K562 (cell line): ENCODE measurements around the gene CORT. TPM values are rescaled to one million over a fixed set of nuclear protein-coding genes. Genes with fewer than 3 reads are reported as not detected.

Experiments
- BCL6 ChIP-seq: fragments of 250-450 bp; sonication (Bioruptor Pico); IDR thresholded peaks from 2 replicates; pipeline ENCODE4 v1.4.0; 2020
- CTCFL ChIP-seq: IDR thresholded peaks from 2 replicates; pipeline ENCODE4 v1.6.1; 2011; ENCODE audit warnings: borderline replicate concordance, low read depth, mild to moderate bottlenecking, moderate library complexity, low read length; ENCODE audit not compliant: insufficient read depth, poor library complexity, severe bottlenecking
- ELF1 ChIP-seq: fragments of 200-800 bp; sonication (Bioruptor generic); IDR thresholded peaks from 2 replicates; pipeline ENCODE4 v1.6.1; 2016; ENCODE audit warnings: missing genetic modification characterization, missing compliant biosample characterization
- ETV6 ChIP-seq, 3 experiments: fragments of 150-350 bp in 1 of 3; sonication (generic) in 1 of 3; formaldehyde crosslinking in 1 of 3; IDR thresholded peaks; 2 replicates each; pipeline versions ENCODE4 v1.6.1 to v1.8.0; 2014 to 2022; ENCODE audit warnings: borderline replicate concordance in 2 of 3, low read depth in 2 of 3, antibody characterized with exemption in 1 of 3, low read length in 1 of 3, mild to moderate bottlenecking in 1 of 3, missing genetic modification reagents in 1 of 3
- FOSL1 ChIP-seq: fragments of 200-800 bp; sonication (Bioruptor generic); conservative IDR thresholded peaks from 2 replicates; pipeline ENCODE4 v1.6.1; 2016; ENCODE audit warnings: missing genetic modification characterization, missing compliant biosample characterization
- HDAC3 ChIP-seq: fragments of 450-650 bp; IDR thresholded peaks from 2 replicates; pipeline ENCODE4 v1.6.1; 2018; ENCODE audit warnings: borderline replicate concordance, mild to moderate bottlenecking, moderate library complexity; ENCODE audit not compliant: partially characterized antibody
- HDAC8 ChIP-seq: fragments of 450-650 bp; IDR thresholded peaks from 2 replicates; pipeline ENCODE4 v1.6.1; 2016; ENCODE audit warnings: mild to moderate bottlenecking, missing genetic modification characterization, moderate library complexity, missing compliant biosample characterization
- HMGXB4 ChIP-seq: sonication (generic); formaldehyde crosslinking; IDR thresholded peaks from 2 replicates; pipeline ENCODE4 v1.8.1; 2023; ENCODE audit warnings: mild to moderate bottlenecking, missing genetic modification reagents
- JUNB ChIP-seq: fragments of 450-650 bp; formaldehyde crosslinking; conservative IDR thresholded peaks from 2 replicates; pipeline ENCODE4 v1.4.0; 2020; ENCODE audit warnings: mild to moderate bottlenecking
- NR3C1 ChIP-seq: sonication (generic); formaldehyde crosslinking; IDR thresholded peaks from 2 replicates; pipeline ENCODE4 v1.8.1; 2022; ENCODE audit warnings: missing genetic modification reagents
- PHB ChIP-seq: fragments of 250-450 bp; sonication (Bioruptor Pico); IDR thresholded peaks from 2 replicates; pipeline ENCODE4 v1.5.0; 2021
- PHF8 ChIP-seq: fragments of 200-600 bp; sonication (generic); IDR thresholded peaks from 2 replicates; pipeline ENCODE4 v1.6.1; 2012; ENCODE audit warnings: mixed run types, mild to moderate bottlenecking, inconsistent platforms, low read length, moderate library complexity, borderline replicate concordance
- RBM15 ChIP-seq: fragments of 200-400 bp; formaldehyde crosslinking; IDR thresholded peaks from 2 replicates; pipeline ENCODE4 v1.6.1; 2018; ENCODE audit warnings: mild to moderate bottlenecking, low read length, moderate library complexity; ENCODE audit not compliant: insufficient read depth
- SAFB ChIP-seq: fragments of 200-400 bp; formaldehyde crosslinking; IDR thresholded peaks from 2 replicates; pipeline ENCODE4 v1.6.1; 2017; ENCODE audit warnings: low read depth, low read length, borderline replicate concordance
- TFE3 ChIP-seq: fragments of 450-650 bp; formaldehyde crosslinking; IDR thresholded peaks from 2 replicates; pipeline ENCODE4 v1.4.0; 2020; ENCODE audit warnings: mild to moderate bottlenecking, mixed read lengths
- U2AF1 ChIP-seq: fragments of 200-400 bp; formaldehyde crosslinking; optimal IDR thresholded peaks from 2 replicates; pipeline ENCODE3; 2017; ENCODE audit warnings: mild to moderate bottlenecking, low read depth, low read length, moderate library complexity
- XRCC3 ChIP-seq: fragments of 450-650 bp; IDR thresholded peaks from 2 replicates; pipeline ENCODE4 v1.6.1; 2017; ENCODE audit warnings: mild to moderate bottlenecking, moderate library complexity
- XRCC5 ChIP-seq: fragments of 200-400 bp; formaldehyde crosslinking; IDR thresholded peaks from 2 replicates; pipeline ENCODE4 v1.6.1; 2017; ENCODE audit warnings: low read depth, mild to moderate bottlenecking, low read length
- ZNF347 ChIP-seq: fragments of 450-650 bp; formaldehyde crosslinking; IDR thresholded peaks from 2 replicates; pipeline ENCODE4 v1.4.0; 2020; ENCODE audit warnings: low read depth, mild to moderate bottlenecking, moderate library complexity
- ZNF830 ChIP-seq: fragments of 250-450 bp; sonication (Bioruptor Pico); IDR thresholded peaks from 2 replicates; pipeline ENCODE4 v1.5.0; 2021; ENCODE audit warnings: mild to moderate bottlenecking
- ZSCAN32 ChIP-seq: fragments of 450-650 bp; formaldehyde crosslinking; IDR thresholded peaks from 2 replicates; pipeline ENCODE4 v1.4.0; 2020; ENCODE audit warnings: mild to moderate bottlenecking, moderate library complexity
- polyA plus RNA-seq, 8 experiments: library from polyadenylated mRNA; depleted of rRNA in 4 of 8; stranded (reverse) in 5 of 8; unstranded in 3 of 8; fragments of >200 nt; fragmentation: Nextera tagmentation in 2 of 8; fragmentation: Illumina TruSeq in 1 of 8; extraction: Ambion mirVana in 2 of 8; extraction: Trizol in 1 of 8; gene quantifications; 2 replicates each; pipeline versions ENCODE4 v1.2.1 to v1.2.3, GENCODE V29; 2011 to 2014; ENCODE audit warnings: inconsistent platforms in 1 of 8, missing spikeins in 1 of 8
- total RNA-seq, 7 experiments: library from RNA; depleted of rRNA in 6 of 7; stranded (reverse); fragments of >200 nt in 6 of 7; fragmentation: Illumina TruSeq in 2 of 7; extraction: Trizol in 2 of 7; gene quantifications; 2 replicates each; pipeline versions ENCODE4 v1.2.1 to v1.2.3, GENCODE V29; 2011 to 2021; ENCODE audit warnings: low replicate concordance in 1 of 7

The CORT gene
- total and polyA plus RNA-seq, 9 of the 15 experiments (the other 6 are each of a cell fraction or from before 2014, with no cell fraction given), result 0.08 to 0.54 (median 0.13) TPM; not detected in 5

GRCh38 chr1:10415211-10415930, 34.5 kb upstream of the CORT start (continued):
- TF ChIP-seq CTCFL, result no peak
- TF ChIP-seq NR3C1 (CRISPR knock-in tag), result no peak
- no peak for TF ChIP-seq U2AF1
- no peak for TF ChIP-seq SAFB
- TF ChIP-seq HDAC8, result peak; percentile 67
- TF ChIP-seq PHF8, result peak; percentile 27; the same call in 1 of the 2 replicates
- TF ChIP-seq ZSCAN32 (CRISPR knock-in tag), result no peak
- peak; percentile 83 for TF ChIP-seq ELF1 (tag)
- TF ChIP-seq PHB, result no peak
- no peak for TF ChIP-seq HMGXB4 (CRISPR knock-in tag)
- TF ChIP-seq TFE3 (CRISPR knock-in tag), result no peak
- TF ChIP-seq RBM15, result no peak
- TF ChIP-seq JUNB (CRISPR knock-in tag), result no peak
- TF ChIP-seq FOSL1 (tag), result peak; percentile 47
- peak; percentile 72; the same call in 1 of the 2 replicates for TF ChIP-seq BCL6 (CRISPR knock-in tag)
- TF ChIP-seq ETV6 (IDR thresholded peaks at IDR 0.05; ENCODE audit: borderline replicate concordance in 1 of 2, low read depth in 2 of 2, low read length in 1 of 2), result peak; percentile 34 to 49; a peak in 1 of 4 replicates
- no peak for TF ChIP-seq ETV6 (CRISPR knock-in tag; IDR thresholded peaks at IDR 0.05; ENCODE audit: borderline replicate concordance)
- no peak for TF ChIP-seq ZNF830 (CRISPR knock-in tag)
- TF ChIP-seq ZNF347 (CRISPR knock-in tag), result no peak
- TF ChIP-seq XRCC3, result no peak
- no peak for TF ChIP-seq XRCC5
- TF ChIP-seq HDAC3, result no peak
